ENCODE results near the gene C10orf62. TPM values are rescaled to one million over a fixed set of nuclear protein-coding genes. Genes with fewer than 3 reads are reported as not detected.

Gene C10orf62
- total RNA-seq, 1 experiment from 2014 or later: not detected

DNA sequence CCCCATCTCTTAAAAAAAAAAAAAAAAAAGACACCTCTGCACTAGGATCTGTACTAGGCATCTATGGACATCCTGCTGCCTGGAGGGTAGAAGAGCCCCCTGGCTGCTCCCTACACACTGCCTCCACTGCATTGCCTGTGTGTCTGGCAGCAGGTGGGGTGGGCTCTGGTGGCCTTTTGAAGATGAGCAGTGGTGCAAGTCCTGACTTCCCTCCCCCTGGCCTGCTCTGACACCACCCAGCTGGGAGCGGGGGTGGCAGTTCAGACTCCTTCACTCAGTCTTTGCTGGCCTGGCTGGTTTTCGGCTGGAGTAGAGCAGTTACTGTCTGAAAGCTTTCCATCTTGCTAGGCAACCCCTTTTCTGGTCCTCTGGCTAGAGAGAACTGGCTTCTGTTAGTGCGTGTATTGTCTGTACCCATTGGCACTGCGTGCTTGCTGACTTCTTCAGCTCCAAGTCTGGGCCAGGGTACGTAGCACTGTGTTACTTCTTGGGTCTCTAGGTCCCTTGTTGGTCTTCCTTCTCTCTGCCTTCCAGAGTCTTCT lies 17.6 kb downstream of the C10orf62 start:
- no peak overlapping the region for H3K27ac Mint-ChIP-seq (ENCODE audit: unreplicated experiment)

DNA sequence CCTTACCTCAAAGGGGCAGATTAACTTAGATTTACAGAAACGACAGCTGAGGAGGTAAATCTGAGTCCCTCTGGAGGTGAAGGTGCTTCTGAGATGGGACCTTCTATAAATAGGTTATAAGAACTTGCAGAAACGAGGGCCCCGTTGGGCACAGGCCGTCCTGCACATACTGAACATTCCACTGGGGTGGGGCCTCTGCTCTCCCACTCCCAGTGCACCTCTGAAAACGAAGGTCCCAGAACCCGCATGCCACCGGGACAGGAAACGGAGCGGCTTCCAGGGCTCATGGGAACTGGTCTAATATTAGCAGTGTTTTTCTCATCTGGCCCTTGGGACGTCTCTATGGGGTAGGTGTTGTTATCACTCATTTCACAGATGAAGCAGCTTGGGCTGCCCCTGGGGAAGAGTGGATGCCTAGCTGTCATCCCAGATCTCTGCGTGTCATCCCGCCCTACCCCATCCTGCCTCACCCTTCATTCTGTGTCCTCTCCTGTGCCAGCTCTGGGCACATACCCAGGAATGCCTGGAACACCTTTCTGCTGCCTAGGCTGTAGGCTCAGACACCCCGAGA lies 19.6 kb downstream of the C10orf62 start:
- Mint-ChIP-seq H3K27ac (ENCODE audit: unreplicated experiment) (no peak overlapping the region), H3K36me3 (ENCODE audit: insufficient read depth, unreplicated experiment) (no peaks in the 10 kb centered on the region), H3K4me1 (ENCODE audit: low read depth, unreplicated experiment) (no peaks in the 10 kb centered on the region), H3K9me3 (ENCODE audit: unreplicated experiment) (no peaks in the 10 kb centered on the region), H3K27me3 (ENCODE audit: insufficient read depth, unreplicated experiment) (no peaks in the 10 kb centered on the region), H3K4me3 (ENCODE audit: unreplicated experiment) (no peak overlapping the region)
- ChIA-PET POLR2A (interaction anchor here (0.7 kb wide), 1 partner anchor 69 kb away, joined by 5 read pairs; no protein-coding TSS in a partner anchor), CTCF (interaction anchor here (0.6 kb wide), 1 partner anchor 144 kb away, joined by 3 read pairs; no protein-coding TSS in a partner anchor)
- H3K4me1 ChIP-seq: no peaks in the 10 kb centered on the region
- H3K4me3 ChIP-seq (ENCODE audit: low read depth, low read length): no peak overlapping the region
- no peaks in the 10 kb centered on the region for H3K36me3 ChIP-seq (ENCODE audit: control insufficient read depth, insufficient read depth, low read length)
- BruUV-seq (replicated peaks): no TSS peak
- intact Hi-C loops (cut with micrococcal nuclease; ENCODE audit: unreplicated experiment): no loop called here
- no peak for DNase-seq
- H3K27me3 ChIP-seq (replicated peaks; ENCODE audit: control insufficient read depth, insufficient read depth, low read length): no peaks in the 10 kb centered on the region
- TF ChIP-seq, protein P1, sequence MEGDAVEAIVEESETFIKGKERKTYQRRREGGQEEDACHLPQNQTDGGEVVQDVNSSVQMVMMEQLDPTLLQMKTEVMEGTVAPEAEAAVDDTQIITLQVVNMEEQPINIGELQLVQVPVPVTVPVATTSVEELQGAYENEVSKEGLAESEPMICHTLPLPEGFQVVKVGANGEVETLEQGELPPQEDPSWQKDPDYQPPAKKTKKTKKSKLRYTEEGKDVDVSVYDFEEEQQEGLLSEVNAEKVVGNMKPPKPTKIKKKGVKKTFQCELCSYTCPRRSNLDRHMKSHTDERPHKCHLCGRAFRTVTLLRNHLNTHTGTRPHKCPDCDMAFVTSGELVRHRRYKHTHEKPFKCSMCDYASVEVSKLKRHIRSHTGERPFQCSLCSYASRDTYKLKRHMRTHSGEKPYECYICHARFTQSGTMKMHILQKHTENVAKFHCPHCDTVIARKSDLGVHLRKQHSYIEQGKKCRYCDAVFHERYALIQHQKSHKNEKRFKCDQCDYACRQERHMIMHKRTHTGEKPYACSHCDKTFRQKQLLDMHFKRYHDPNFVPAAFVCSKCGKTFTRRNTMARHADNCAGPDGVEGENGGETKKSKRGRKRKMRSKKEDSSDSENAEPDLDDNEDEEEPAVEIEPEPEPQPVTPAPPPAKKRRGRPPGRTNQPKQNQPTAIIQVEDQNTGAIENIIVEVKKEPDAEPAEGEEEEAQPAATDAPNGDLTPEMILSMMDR (IDR thresholded peaks at IDR 0.05; ENCODE audit: insufficient read depth in 1 of 2, low read depth in 1 of 2, low read length in 1 of 2, severe bottlenecking in 1 of 2, unreplicated experiment in 1 of 2): no peak
- H3K9me3 ChIP-seq: no peaks in the 10 kb centered on the region

More for the DNA sequence above, 17.6 kb downstream of the C10orf62 start:
- H3K9me3 ChIP-seq: no peaks in the 10 kb centered on the region
- H3K4me3 Mint-ChIP-seq (ENCODE audit: unreplicated experiment): no peak overlapping the region
- no peaks in the 10 kb centered on the region for H3K36me3 ChIP-seq (ENCODE audit: control insufficient read depth, insufficient read depth, low read length)
- H3K36me3 Mint-ChIP-seq (ENCODE audit: insufficient read depth, unreplicated experiment): no peaks in the 10 kb centered on the region
- no peaks in the 10 kb centered on the region for H3K4me1 Mint-ChIP-seq (ENCODE audit: low read depth, unreplicated experiment)
- no peak for DNase-seq
- no TSS peak for BruUV-seq (replicated peaks)
- intact Hi-C loops (cut with micrococcal nuclease; ENCODE audit: unreplicated experiment): no loop called here
- H3K27me3 Mint-ChIP-seq (ENCODE audit: insufficient read depth, unreplicated experiment): no peaks in the 10 kb centered on the region
- POLR2A ChIA-PET: no interaction called here
- TF ChIP-seq, protein P1 (IDR thresholded peaks at IDR 0.05; ENCODE audit: insufficient read depth in 1 of 2, low read depth in 1 of 2, low read length in 1 of 2, severe bottlenecking in 1 of 2, unreplicated experiment in 1 of 2): no peak
- CTCF ChIA-PET: no interaction called here
- H3K9me3 Mint-ChIP-seq (ENCODE audit: unreplicated experiment): no peaks in the 10 kb centered on the region
- H3K4me1 ChIP-seq: no peaks in the 10 kb centered on the region
- H3K27me3 ChIP-seq (replicated peaks; ENCODE audit: control insufficient read depth, insufficient read depth, low read length): no peaks in the 10 kb centered on the region
- no peak overlapping the region for H3K4me3 ChIP-seq (ENCODE audit: low read depth, low read length)

DNA sequence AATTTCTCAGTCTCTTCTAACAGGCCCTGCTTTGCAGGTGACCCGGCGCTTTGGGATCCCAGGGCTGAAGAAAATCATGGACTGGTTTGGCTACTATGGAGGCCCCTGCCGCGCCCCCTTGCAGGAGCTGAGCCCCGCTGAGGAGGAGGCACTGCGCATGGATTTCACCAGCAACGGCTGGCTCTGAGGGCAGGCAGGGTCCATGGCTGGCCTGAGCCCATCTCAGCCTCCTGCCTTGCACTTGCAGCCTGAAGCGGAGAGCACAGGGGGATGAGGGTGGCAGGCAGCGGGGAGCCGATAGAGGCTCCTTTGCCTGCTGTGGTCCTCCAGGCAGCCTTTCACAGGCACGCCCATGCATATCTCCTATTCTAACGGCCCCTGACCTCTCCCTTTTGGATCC lies 22.0 kb downstream of the C10orf62 start:
- ChIA-PET POLR2A (no interaction called here), CTCF (interaction anchor here (3.7 kb wide), 1 partner anchor 39 kb away, joined by 39 read pairs; the partner anchor contains the start of gene ANKRD2)
- H3K27me3 ChIP-seq (replicated peaks; ENCODE audit: control insufficient read depth, insufficient read depth, low read length): no peaks in the 10 kb centered on the region
- H3K36me3 Mint-ChIP-seq (ENCODE audit: insufficient read depth, unreplicated experiment): no peaks in the 10 kb centered on the region
- no peak overlapping the region for H3K4me3 ChIP-seq (ENCODE audit: low read depth, low read length)
- intact Hi-C loops (cut with micrococcal nuclease; ENCODE audit: unreplicated experiment): no loop called here
- H3K9me3 Mint-ChIP-seq (ENCODE audit: unreplicated experiment): no peaks in the 10 kb centered on the region
- no peak overlapping the region for H3K4me3 Mint-ChIP-seq (ENCODE audit: unreplicated experiment)
- no peaks in the 10 kb centered on the region for H3K27me3 Mint-ChIP-seq (ENCODE audit: insufficient read depth, unreplicated experiment)
- H3K4me1 ChIP-seq: no peaks in the 10 kb centered on the region
- no peaks in the 10 kb centered on the region for H3K4me1 Mint-ChIP-seq (ENCODE audit: low read depth, unreplicated experiment)
- no peak for DNase-seq
- no peak overlapping the region for H3K27ac Mint-ChIP-seq (ENCODE audit: unreplicated experiment)
- TF ChIP-seq, protein P1 (IDR thresholded peaks at IDR 0.05; ENCODE audit: insufficient read depth in 1 of 2, low read depth in 1 of 2, low read length in 1 of 2, severe bottlenecking in 1 of 2, unreplicated experiment in 1 of 2): no peak
- no peaks in the 10 kb centered on the region for H3K9me3 ChIP-seq
- BruUV-seq (replicated peaks): no TSS peak
- H3K36me3 ChIP-seq (ENCODE audit: control insufficient read depth, insufficient read depth, low read length): no peaks in the 10 kb centered on the region

All from Caco-2 (cell line).